MCF 10A (cell line): Measurements from ENCODE around the gene MOB1B. TPM values are rescaled to one million over a fixed set of nuclear protein-coding genes. Genes with fewer than 3 reads are reported as not detected.
"Not testable (repeated sequence)": the region's sequence is repeated elsewhere in the genome, so short reads cannot be mapped to it uniquely, and the experiment has no call there.

Source experiments
- BruUV-seq: library from RNA; stranded (reverse); fragments of 400-500 nt; replicated peaks from 2 replicates; lab custom pipeline; 2021; lab: Mats Ljungman, UMichigan
- CTCF ChIA-PET: fragments of 300-600 bp; sonication (Branson Sonifier 250); formaldehyde crosslinking; extraction: SDS; loops from one replicate; lab custom pipeline; 2021; ENCODE audit warnings: antibody characterized with exemption, inconsistent platforms; lab: Yijun Ruan, JAX
- POLR2A ChIA-PET: fragments of 300-600, 350-650 bp; sonication (Branson Sonifier 250); formaldehyde crosslinking; extraction: SDS; loops from one replicate; lab custom pipeline; 2020; ENCODE audit warnings: antibody characterized with exemption, inconsistent platforms; lab: Yijun Ruan, JAX
- DNase-seq: peaks from one replicate; pipeline ENCODE4 v3.0.0-alpha.2; 2018; ENCODE audit not compliant: unreplicated experiment
- H3K27ac Mint-ChIP-seq: one replicate; pipeline ENCODE4 v1.8.0; 2022; ENCODE audit warnings: mild to moderate bottlenecking, low read depth, mixed read lengths; ENCODE audit not compliant: unreplicated experiment
- H3K27me3 Mint-ChIP-seq: one replicate; pipeline ENCODE4 v1.8.0; 2022; ENCODE audit warnings: mixed read lengths; ENCODE audit not compliant: insufficient read depth, unreplicated experiment
- H3K36me3 Mint-ChIP-seq: one replicate; pipeline ENCODE4 v1.8.0; 2022; ENCODE audit warnings: mild to moderate bottlenecking, moderate library complexity, mixed read lengths; ENCODE audit not compliant: insufficient read depth, unreplicated experiment
- H3K4me1 Mint-ChIP-seq: one replicate; pipeline ENCODE4 v1.8.0; 2022; ENCODE audit warnings: mixed read lengths; ENCODE audit not compliant: insufficient read depth, unreplicated experiment
- H3K4me3 Mint-ChIP-seq: one replicate; pipeline ENCODE4 v1.8.0; 2022; ENCODE audit warnings: mild to moderate bottlenecking, moderate library complexity, mixed read lengths; ENCODE audit not compliant: unreplicated experiment
- H3K9me3 Mint-ChIP-seq: one replicate; pipeline ENCODE4 v1.8.0; 2022; ENCODE audit warnings: mixed read lengths; ENCODE audit not compliant: unreplicated experiment
- intact Hi-C: fragments of 100-400 bp; cut with micrococcal nuclease; formaldehyde crosslinking; loops from 2 replicates; pipeline ENCODE4 v1.14.1; 2022
- total RNA-seq: library from RNA; stranded (reverse); gene quantifications from 2 replicates; pipeline ENCODE4 v1.2.3, GENCODE V29; 2022
- TF ChIP-seq, protein P1 (sequence below): fragments of 200-600 bp; IDR thresholded peaks from one replicate; pipeline ENCODE4 v1.8.0; 2022; ENCODE audit warnings: antibody characterized with exemption, mild to moderate bottlenecking; ENCODE audit not compliant: unreplicated experiment

Gene MOB1B
- total RNA-seq, 1 experiment from 2014 or later = 16.1 TPM

DNA sequence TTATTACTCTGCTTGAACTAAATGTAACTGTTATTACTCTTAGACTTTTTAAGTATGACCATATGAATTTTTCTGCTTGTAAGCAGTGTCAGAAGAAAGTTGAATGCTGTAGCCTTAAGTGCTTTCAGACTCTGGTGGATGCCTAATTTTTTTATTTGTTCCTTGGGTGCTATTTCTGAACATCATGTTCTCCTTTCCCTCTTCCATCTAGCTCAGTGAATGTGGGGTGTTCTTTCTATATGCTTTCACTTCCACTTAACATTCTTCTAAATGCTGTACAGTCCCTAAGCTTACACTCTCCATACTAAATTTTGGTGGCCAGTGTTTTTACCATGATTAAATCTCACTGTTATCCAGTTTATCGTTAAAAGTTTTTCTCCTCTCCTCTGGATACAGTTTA is 94.9 kb downstream of the MOB1B start:
- Mint-ChIP-seq H3K9me3 (peaks cover 12% of the 10 kb centered on the region), H3K4me1 (peaks cover 26% of the 10 kb centered on the region), H3K27ac (no peak overlapping the region), H3K4me3 (no peak overlapping the region), H3K36me3 (peaks cover 17% of the 10 kb centered on the region), H3K27me3 (no peaks in the 10 kb centered on the region)
- intact Hi-C loops = no loop called here
- no peak for DNase-seq
- ChIA-PET CTCF (interaction anchor here (0.6 to 1.3 kb wide), 5 partner anchors 8 to 348 kb away, joined by 3 to 4 read pairs (median 3); no protein-coding TSS in a partner anchor), POLR2A (interaction anchor here (0.6 to 1.4 kb wide), 5 partner anchors 158 to 366 kb away, joined by 3 to 6 read pairs (median 3); no protein-coding TSS in a partner anchor)
- TF ChIP-seq, protein P1, sequence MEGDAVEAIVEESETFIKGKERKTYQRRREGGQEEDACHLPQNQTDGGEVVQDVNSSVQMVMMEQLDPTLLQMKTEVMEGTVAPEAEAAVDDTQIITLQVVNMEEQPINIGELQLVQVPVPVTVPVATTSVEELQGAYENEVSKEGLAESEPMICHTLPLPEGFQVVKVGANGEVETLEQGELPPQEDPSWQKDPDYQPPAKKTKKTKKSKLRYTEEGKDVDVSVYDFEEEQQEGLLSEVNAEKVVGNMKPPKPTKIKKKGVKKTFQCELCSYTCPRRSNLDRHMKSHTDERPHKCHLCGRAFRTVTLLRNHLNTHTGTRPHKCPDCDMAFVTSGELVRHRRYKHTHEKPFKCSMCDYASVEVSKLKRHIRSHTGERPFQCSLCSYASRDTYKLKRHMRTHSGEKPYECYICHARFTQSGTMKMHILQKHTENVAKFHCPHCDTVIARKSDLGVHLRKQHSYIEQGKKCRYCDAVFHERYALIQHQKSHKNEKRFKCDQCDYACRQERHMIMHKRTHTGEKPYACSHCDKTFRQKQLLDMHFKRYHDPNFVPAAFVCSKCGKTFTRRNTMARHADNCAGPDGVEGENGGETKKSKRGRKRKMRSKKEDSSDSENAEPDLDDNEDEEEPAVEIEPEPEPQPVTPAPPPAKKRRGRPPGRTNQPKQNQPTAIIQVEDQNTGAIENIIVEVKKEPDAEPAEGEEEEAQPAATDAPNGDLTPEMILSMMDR = no peak
- no TSS peak for BruUV-seq

DNA sequence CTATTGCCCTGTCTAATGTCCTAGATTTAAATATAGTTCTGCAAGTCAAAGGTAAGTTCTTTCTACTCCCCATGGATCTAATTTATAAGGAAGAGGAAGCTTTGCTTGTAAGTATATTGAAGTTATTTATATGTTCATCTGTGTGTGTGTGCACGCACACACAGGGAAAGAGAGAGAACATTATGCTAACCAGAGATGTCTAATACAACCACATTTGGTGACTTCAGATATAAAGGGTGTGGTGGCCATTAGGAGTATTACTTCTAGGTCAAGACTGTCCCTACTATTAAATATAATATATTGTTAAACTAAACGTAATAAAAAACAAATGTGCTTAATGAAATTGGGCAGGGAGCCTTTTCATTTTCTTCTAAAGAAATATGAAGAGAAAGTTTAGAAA is 95.4 kb downstream of the MOB1B start:
- DNase-seq = no peak
- ChIA-PET CTCF (interaction anchor here (0.9 to 1.3 kb wide), 3 partner anchors 13 to 308 kb away, joined by 3 to 4 read pairs (median 3); no protein-coding TSS in a partner anchor), POLR2A (interaction anchor here (0.6 to 1.4 kb wide), 5 partner anchors 99 to 366 kb away, joined by 3 to 4 read pairs (median 3); no protein-coding TSS in a partner anchor)
- no peak overlapping the region for H3K27ac Mint-ChIP-seq
- H3K9me3 Mint-ChIP-seq = peaks cover 12% of the 10 kb centered on the region
- intact Hi-C loops = no loop called here
- no TSS peak for BruUV-seq
- H3K27me3 Mint-ChIP-seq = no peaks in the 10 kb centered on the region
- H3K4me1 Mint-ChIP-seq = peaks cover 26% of the 10 kb centered on the region
- TF ChIP-seq, protein P1 = no peak
- H3K4me3 Mint-ChIP-seq = no peak overlapping the region
- peaks cover 17% of the 10 kb centered on the region for H3K36me3 Mint-ChIP-seq

DNA sequence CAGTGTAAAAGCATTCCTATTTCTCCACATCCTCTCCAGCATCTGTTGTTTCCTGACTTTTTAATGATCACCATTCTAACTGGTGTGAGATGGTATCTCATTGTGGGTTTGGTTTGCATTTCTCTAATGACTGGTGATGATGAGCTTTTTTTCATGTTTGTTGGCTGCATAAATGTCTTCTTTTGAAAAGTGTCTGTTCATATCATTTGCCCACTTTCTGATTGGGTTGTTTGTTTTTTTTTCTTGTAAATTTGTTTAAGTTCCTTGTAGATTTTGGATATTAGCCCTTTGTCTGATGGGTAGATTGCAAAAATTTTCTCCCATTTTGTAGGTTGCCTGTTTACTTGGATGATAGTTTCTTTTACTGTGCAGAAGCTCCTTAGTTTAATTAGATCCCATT is 97.5 kb downstream of the MOB1B start:
- DNase-seq, intact Hi-C loops, H3K4me3 Mint-ChIP-seq, H3K27ac Mint-ChIP-seq, POLR2A ChIA-PET, BruUV-seq, H3K27me3 Mint-ChIP-seq: not testable (repeated sequence)
- peaks cover 21% of the 10 kb centered on the region for H3K4me1 Mint-ChIP-seq
- H3K36me3 Mint-ChIP-seq = peaks cover 17% of the 10 kb centered on the region
- peaks cover 12% of the 10 kb centered on the region for H3K9me3 Mint-ChIP-seq
- CTCF ChIA-PET = interaction anchor here (0.7 to 1.5 kb wide), 3 partner anchors 9 to 59 kb away, joined by 3 to 9 read pairs (median 6); no protein-coding TSS in a partner anchor

DNA sequence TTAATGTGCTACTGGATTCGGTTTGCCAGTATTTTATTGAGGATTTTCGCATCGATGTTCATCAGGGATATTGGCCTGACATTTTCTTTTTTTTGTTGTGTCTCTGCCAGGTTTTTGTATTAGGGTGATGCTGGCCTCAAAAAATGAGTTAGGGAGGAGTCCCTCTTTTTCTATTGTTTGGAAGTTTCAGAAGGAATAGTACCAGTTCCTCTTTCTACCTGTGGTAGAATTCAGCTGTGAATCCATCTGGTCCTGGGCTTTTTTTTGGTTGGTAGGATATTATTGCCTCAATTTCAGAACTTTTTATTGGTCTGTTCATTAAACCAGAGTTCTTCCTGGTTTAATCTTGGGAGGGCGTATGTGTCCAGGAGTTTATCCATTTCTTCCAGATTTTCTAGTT is 99.2 kb downstream of the MOB1B start:
- BruUV-seq, POLR2A ChIA-PET, intact Hi-C loops, H3K27ac Mint-ChIP-seq, H3K4me3 Mint-ChIP-seq, H3K27me3 Mint-ChIP-seq, DNase-seq: not testable (repeated sequence)
- Mint-ChIP-seq H3K9me3 (peaks cover 12% of the 10 kb centered on the region), H3K36me3 (peaks cover 17% of the 10 kb centered on the region), H3K4me1 (peaks cover 13% of the 10 kb centered on the region)
- CTCF ChIA-PET = interaction anchor here (1.2 kb wide), 1 partner anchor 265 kb away, joined by 3 read pairs; no protein-coding TSS in a partner anchor

DNA sequence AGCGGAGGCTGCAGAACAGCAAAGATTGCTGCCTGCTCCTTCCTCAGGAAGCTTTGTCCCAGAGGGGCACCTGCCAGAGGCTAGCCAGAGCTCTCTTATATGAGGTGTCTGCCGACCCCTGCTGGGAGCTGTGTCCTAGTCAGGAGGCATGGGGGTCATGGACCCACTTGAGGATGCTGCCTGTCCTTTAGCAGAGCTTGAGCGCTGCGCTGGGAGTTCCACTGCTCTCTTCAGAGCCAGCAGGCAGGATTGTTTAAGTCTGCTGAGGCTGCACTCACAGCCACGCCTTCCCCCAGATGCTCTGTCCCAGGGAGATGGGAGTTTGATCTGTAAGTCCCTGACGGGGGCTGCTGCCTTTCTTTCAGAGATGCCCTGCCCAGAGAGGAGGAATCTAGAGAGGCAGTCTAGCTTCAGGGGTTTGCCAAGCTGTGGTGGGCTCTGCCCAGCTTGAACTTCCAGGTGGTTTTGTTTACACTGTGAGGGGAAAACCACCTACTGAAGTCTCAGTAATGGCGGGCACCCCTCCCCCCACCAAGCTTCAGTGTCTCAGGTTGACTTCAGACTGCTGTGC is 102.2 kb downstream of the MOB1B start:
- peaks cover 10% of the 10 kb centered on the region for H3K36me3 Mint-ChIP-seq
- no TSS peak for BruUV-seq
- H3K4me1 Mint-ChIP-seq = peaks cover 9% of the 10 kb centered on the region
- ChIA-PET POLR2A (interaction anchor here (0.9 to 1.1 kb wide), 2 partner anchors 12 to 15 kb away, joined by 3 read pairs; no protein-coding TSS in a partner anchor), CTCF (interaction anchor here (0.9 to 1.3 kb wide), 3 partner anchors 9 to 354 kb away, joined by 3 to 6 read pairs (median 4); no protein-coding TSS in a partner anchor)
- intact Hi-C loops = no loop called here
- no peaks in the 10 kb centered on the region for H3K27me3 Mint-ChIP-seq
- no peak overlapping the region for H3K4me3 Mint-ChIP-seq
- no peak overlapping the region for H3K27ac Mint-ChIP-seq
- TF ChIP-seq, protein P1 = no peak
- peaks cover 12% of the 10 kb centered on the region for H3K9me3 Mint-ChIP-seq
- no peak for DNase-seq

DNA sequence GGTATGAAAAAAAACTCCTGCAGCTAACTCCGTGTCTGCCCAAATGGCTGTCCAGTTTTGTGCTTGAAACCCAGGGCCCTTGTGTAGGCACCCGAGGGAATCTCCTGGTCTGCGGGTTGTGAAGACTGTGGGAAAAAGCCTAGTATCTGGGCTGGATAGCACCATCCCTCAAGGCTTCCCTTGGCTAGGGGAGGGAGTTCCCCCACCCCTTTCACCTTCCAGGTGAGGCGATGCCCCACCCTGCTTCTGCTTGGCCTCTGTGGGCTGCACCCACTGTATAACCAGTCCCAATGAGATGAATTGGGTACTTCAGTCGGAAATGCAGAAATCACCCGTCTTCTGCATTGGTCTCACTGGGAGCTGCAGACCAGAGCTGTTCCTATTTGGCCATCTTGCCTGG is 102.9 kb downstream of the MOB1B start:
- H3K36me3 Mint-ChIP-seq, BruUV-seq, DNase-seq, H3K4me3 Mint-ChIP-seq, H3K27me3 Mint-ChIP-seq, H3K27ac Mint-ChIP-seq: not testable (repeated sequence)
- ChIA-PET CTCF (interaction anchor here (0.7 to 1.3 kb wide), 4 partner anchors 10 to 1396 kb away, joined by 3 to 6 read pairs (median 4); no protein-coding TSS in a partner anchor), POLR2A (interaction anchor here (0.9 to 1.1 kb wide), 2 partner anchors 12 to 16 kb away, joined by 3 read pairs; no protein-coding TSS in a partner anchor)
- intact Hi-C loops = loop anchor here (5.0 kb wide), 1 partner anchor 168 kb away; the partner anchor contains the start of gene GRSF1
- Mint-ChIP-seq H3K9me3 (peaks cover 12% of the 10 kb centered on the region), H3K4me1 (peaks cover 12% of the 10 kb centered on the region)
